ENCODE data around the gene CLEC10A. TPM values are rescaled to one million over a fixed set of nuclear protein-coding genes. Genes with fewer than 3 reads are reported as not detected.
"Not testable (repeated sequence)": the region's sequence is repeated elsewhere in the genome, so short reads cannot be mapped to it uniquely, and the experiment has no call there.

Gene CLEC10A
- total RNA-seq, 1 experiment from 2014 or later, result not detected

GRCh38 chr17:7074931-7075330 is 5.1 kb downstream of the CLEC10A start:
- no peak for DNase-seq (ENCODE audit: low spot score)

- DNase-seq (ENCODE audit: low spot score), result no peak
Measured at GRCh38 chr17:7072406-7072805, 7.6 kb downstream of the CLEC10A start.

- no peak for DNase-seq (ENCODE audit: low spot score)
Measured at GRCh38 chr17:7070712-7071111, 9.3 kb downstream of the CLEC10A start.

- DNase-seq (ENCODE audit: low spot score), result no peak
Measured at GRCh38 chr17:7068268-7068667, 11.8 kb downstream of the CLEC10A start.

GRCh38 chr17:7067198-7067597 is 12.9 kb downstream of the CLEC10A start:
- DNase-seq (ENCODE audit: low spot score), result no peak

GRCh38 chr17:7064261-7064660 is 15.8 kb downstream of the CLEC10A start:
- DNase-seq (ENCODE audit: low spot score), result peak; percentile 38

GRCh38 chr17:7063518-7064094 is 16.4 kb downstream of the CLEC10A start:
- no peak for DNase-seq (ENCODE audit: low spot score)

- peak; percentile 84 for DNase-seq (ENCODE audit: low spot score)
Measured at GRCh38 chr17:7060165-7060891, 19.7 kb downstream of the CLEC10A start.

GRCh38 chr17:7058831-7059447 is 21.1 kb downstream of the CLEC10A start:
- no peak for DNase-seq (ENCODE audit: low spot score)

GRCh38 chr17:7056386-7056785 is 23.7 kb downstream of the CLEC10A start:
- peak; percentile 80 for DNase-seq (ENCODE audit: low spot score)

GRCh38 chr17:7050583-7050982 is 29.5 kb downstream of the CLEC10A start:
- not testable (repeated sequence) for DNase-seq (ENCODE audit: low spot score)

- DNase-seq (ENCODE audit: low spot score), result peak; percentile 53
Measured at GRCh38 chr17:7048968-7049367, 31.1 kb downstream of the CLEC10A start.

- DNase-seq (ENCODE audit: low spot score), result no peak
Measured at GRCh38 chr17:7047566-7047965, 32.5 kb downstream of the CLEC10A start.

GRCh38 chr17:7046725-7047397 is 33.2 kb downstream of the CLEC10A start:
- DNase-seq (ENCODE audit: low spot score), result not testable (repeated sequence)

GRCh38 chr17:7046127-7046724 is 33.8 kb downstream of the CLEC10A start:
- DNase-seq (ENCODE audit: low spot score), result no peak

GRCh38 chr17:7045492-7046126 is 34.4 kb downstream of the CLEC10A start:
- peak; percentile 61 for DNase-seq (ENCODE audit: low spot score)

GRCh38 chr17:7043497-7044198 is 36.4 kb downstream of the CLEC10A start, which contains the start of gene SLC16A11:
Gene SLC16A11, minus strand, starts transcription at chr17:7044092. Its CDS starts 579 bp downstream, at chr17:7043513.
- no peak for DNase-seq (ENCODE audit: low spot score)

- DNase-seq (ENCODE audit: low spot score), result no peak
Measured at GRCh38 chr17:7043182-7043496, 36.9 kb downstream of the CLEC10A start.

- no peak for DNase-seq (ENCODE audit: low spot score)
Measured at GRCh38 chr17:7042501-7043181, 37.4 kb downstream of the CLEC10A start.

Measured in H4 (cell line).